ENCODE measurements around the gene LRSAM1.
A peak's percentile ranks its signal among the peaks of the same experiment; 100 is the strongest.

The LRSAM1 gene

GRCh38 chr9:127450830-127451607, at the start of gene LRSAM1, which contains the start of gene RPL12:
TSS of gene LRSAM1 (plus strand) at chr9:127451510. CDS start at chr9:127454528, 3,018 bp downstream.
TSS of gene RPL12 (minus strand) at chr9:127451406. CDS start at chr9:127451317, 89 bp downstream.
- peak; percentile 65 to 97 (median 91) for DNase-seq

- DNase-seq = peak in 18 of 56 donors; percentile 9 to 70 (median 46)
Observed at GRCh38 chr9:127402401-127403090, 48.8 kb upstream of the LRSAM1 start.

GRCh38 chr9:127403507-127404192, 47.7 kb upstream of the LRSAM1 start:
- no peak for DNase-seq

- no peak for DNase-seq
Observed at GRCh38 chr9:127404631-127405030, 46.7 kb upstream of the LRSAM1 start.

GRCh38 chr9:127405344-127406125, 45.8 kb upstream of the LRSAM1 start:
- no peak for DNase-seq

- no peak for DNase-seq
Observed at GRCh38 chr9:127406799-127407491, 44.4 kb upstream of the LRSAM1 start.

- DNase-seq = no peak
Observed at GRCh38 chr9:127407492-127407843, 43.8 kb upstream of the LRSAM1 start.

- DNase-seq = no peak
Observed at GRCh38 chr9:127411122-127411521, 40.2 kb upstream of the LRSAM1 start.

GRCh38 chr9:127415141-127415540, 36.2 kb upstream of the LRSAM1 start:
- DNase-seq = no peak

- DNase-seq = no peak
Observed at GRCh38 chr9:127415657-127416056, 35.7 kb upstream of the LRSAM1 start.

- DNase-seq = peak in 11 of 56 donors; percentile 10 to 51 (median 29)
Observed at GRCh38 chr9:127417131-127418036, 33.9 kb upstream of the LRSAM1 start.

- DNase-seq = peak in 2 of 56 donors; percentile 5 to 16
Observed at GRCh38 chr9:127418037-127418471, 33.3 kb upstream of the LRSAM1 start.

- no peak for DNase-seq
Observed at GRCh38 chr9:127419348-127419747, 32.0 kb upstream of the LRSAM1 start.

- DNase-seq = no peak
Observed at GRCh38 chr9:127421057-127421456, 30.3 kb upstream of the LRSAM1 start.

- no peak for DNase-seq
Observed at GRCh38 chr9:127422133-127422782, 29.1 kb upstream of the LRSAM1 start.

GRCh38 chr9:127422787-127423186, 28.5 kb upstream of the LRSAM1 start:
- DNase-seq = no peak

GRCh38 chr9:127423476-127423933, 27.8 kb upstream of the LRSAM1 start:
- peak in 1 of 56 donors; percentile 25 for DNase-seq

- peak; percentile 58 to 95 (median 89) for DNase-seq
Observed at GRCh38 chr9:127423934-127424675, 27.2 kb upstream of the LRSAM1 start, which contains the start of gene ZNF79. TSS of gene ZNF79 (plus strand) at chr9:127424382. CDS start at chr9:127424788, 406 bp downstream.
